HG03175 (cell line): ENCODE results near the gene RELL1.
"Not testable (repeated sequence)": the region's sequence is repeated elsewhere in the genome, so short reads cannot be mapped to it uniquely, and the experiment has no call there.

Experiments
- ATAC-seq: cut with Tn5 transposase; IDR thresholded peaks from one replicate; pipeline ENCODE4 v1.9.1; 2021; ENCODE audit warnings: mild to moderate bottlenecking, moderate library complexity; ENCODE audit not compliant: unreplicated experiment

RELL1 gene

GRCh38 chr4:37693450-37694190 lies 7.4 kb upstream of the RELL1 start:
- no peak for ATAC-seq

DNA sequence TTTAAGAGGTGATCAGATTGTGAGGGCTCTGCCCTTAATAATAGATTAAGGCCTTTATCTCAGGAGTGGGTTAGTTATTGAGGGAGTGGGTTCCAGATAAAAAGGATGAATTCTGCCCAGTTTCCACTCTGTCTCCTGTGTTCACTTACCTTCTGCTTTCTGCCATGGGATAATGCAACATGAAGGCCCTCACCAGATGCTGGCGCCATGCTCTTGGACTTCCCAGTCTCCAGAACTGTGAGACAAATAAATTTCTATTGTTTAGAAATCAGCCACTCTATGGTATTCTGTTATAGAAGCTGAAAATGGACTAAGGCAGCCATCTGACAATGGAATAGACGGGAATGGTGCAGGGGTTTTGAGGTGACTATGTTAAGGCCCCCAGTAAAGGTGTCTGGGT lies 6.9 kb upstream of the RELL1 start:
- no peak for ATAC-seq

DNA sequence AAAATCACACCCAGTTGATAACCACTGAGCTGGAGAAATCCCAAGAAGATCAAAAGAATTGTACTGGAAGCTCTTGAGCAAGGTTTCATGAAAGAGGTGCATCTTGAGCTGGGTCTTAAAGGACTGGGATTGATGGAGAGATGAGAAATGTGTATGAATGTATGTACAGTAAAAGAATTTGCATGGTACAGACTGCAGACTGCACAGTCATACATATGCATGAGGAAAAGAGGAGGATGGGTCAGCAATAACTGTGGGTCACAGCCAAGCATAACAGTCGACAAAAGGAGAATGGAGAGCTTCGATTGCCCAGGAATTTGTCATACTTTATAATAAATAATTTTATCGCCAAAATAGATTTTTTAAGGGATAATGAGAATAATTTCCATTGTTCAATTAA lies 4.8 kb upstream of the RELL1 start:
- no peak for ATAC-seq

GRCh38 chr4:37689353-37690095 lies 3.3 kb upstream of the RELL1 start:
- ATAC-seq = no peak

GRCh38 chr4:37687681-37688080 lies 1.5 kb upstream of the RELL1 start:
- no peak for ATAC-seq

GRCh38 chr4:37687194-37687562 lies 1.0 kb upstream of the RELL1 start:
- ATAC-seq = no peak

DNA sequence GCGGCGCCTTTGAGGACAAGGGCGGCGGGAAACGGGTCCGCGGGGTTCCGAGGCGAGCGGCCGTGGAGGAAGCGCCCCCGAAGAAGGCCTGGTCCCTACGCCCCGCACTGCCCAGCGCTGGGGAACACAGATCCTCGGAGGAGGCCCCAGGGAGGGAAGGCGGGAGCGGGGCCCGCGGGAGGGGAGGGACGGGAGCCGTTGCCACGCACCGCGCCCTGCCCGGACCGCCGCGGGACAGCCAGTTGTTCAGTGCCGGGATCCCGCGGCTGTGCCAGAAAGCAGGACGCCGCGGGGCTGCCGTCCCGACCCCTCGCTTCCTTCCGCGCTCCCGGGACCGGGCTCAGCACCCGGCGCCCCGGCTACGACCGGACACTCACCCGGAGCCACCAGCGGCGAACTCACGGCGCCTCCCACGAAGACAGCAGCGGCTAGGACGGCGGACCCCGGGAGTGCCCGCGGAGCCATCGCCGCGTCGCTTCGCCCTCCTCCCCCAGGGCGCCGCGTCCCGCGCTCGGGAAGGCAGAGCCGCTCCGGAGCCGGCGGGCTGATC lies 278 bp downstream of the RELL1 start:
- ATAC-seq = peak; percentile 15

- no peak for ATAC-seq
These were observed 884 bp downstream of the RELL1 start for GRCh38 chr4:37685161-37685822.

DNA sequence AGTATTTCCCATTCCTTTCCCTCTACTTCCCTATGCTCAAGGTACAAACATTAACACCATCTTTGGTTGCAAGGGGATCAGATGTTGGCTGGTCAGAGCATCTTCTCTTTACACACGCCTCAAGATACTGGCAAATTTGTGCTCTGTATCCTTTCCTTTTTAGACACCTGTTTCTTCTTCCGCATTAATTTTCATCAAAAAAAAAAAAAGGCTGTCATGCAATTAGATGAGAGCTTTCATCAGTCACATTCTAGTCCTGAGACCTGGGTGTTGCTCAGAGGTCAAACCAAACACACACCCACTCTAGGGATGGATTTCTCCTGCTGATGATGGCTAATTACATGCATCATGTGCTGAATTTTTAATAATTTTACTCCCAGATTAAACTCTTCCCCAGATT lies 2.0 kb downstream of the RELL1 start:
- no peak for ATAC-seq

DNA sequence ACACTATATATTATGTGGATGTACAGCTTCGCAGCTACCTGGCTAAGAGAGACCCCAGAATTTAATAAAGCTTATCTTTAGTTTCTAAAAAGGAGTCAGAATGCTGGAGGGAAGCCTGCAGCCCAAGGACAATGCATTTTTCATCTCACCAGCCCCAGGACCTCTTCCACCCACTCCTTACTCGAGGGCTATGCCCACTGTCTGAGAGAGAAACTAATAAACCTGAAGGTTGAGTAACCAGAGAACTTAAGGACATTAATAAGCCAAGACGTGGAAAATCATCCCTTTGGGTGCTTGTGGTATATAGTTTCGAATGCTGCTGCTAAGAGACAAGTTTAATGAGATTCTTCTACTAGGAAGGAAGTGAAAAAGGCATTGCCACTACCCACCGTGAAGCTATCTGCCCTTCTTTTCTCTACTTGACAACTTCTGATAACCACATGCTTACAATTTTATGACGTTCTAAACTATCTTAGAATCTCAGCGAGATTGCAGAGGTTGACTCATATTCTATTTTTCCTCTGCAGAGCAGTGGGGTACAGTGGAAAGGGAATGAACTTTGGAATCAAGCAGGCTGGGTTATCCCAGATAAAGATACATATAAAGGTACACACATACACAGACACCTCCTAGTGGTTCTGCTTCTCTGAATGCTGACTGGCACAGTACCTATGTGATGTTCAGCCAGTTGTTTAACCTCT lies 3.3 kb downstream of the RELL1 start:
- peak; percentile 32 for ATAC-seq

GRCh38 chr4:37680089-37680488 lies 6.1 kb downstream of the RELL1 start:
- ATAC-seq = no peak

GRCh38 chr4:37679301-37679700 lies 6.9 kb downstream of the RELL1 start:
- ATAC-seq = no peak

- no peak for ATAC-seq
These were observed 7.6 kb downstream of the RELL1 start for GRCh38 chr4:37678624-37679023.

- peak; percentile 96 for ATAC-seq
These were observed 10.4 kb downstream of the RELL1 start for GRCh38 chr4:37675587-37676290.

- ATAC-seq = no peak
These were observed 11.7 kb downstream of the RELL1 start for GRCh38 chr4:37674439-37674838.

DNA sequence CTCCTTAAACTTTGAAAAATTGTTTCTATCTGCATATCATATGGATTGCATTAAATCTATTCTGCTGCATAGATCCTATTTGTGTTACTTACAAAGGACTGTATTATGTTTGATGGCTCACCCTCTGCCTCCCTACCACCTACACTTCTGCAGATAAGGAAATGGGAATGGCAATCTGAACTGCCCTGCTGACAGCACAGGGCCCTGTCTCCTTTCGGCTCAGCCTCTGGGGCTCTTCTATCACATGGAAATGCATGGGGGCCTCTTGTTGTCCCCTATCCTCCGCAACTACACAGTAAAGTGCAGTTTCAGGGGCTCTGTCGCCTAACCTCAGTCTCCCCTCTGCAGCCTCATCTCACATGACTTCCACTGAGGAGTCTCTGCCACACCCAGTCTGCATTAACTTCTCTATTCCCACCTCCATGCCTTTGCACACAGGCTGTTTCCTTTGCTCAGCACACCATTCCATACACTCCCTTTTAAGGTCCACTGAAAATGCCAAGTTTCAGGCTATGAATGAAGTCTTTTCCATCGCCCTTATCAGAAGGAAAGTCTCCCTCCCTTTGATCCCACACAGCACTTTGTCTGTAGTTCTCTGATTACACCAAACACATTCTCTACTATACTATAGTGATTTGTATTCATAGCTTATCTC lies 12.5 kb downstream of the RELL1 start:
- ATAC-seq = no peak

- no peak for ATAC-seq
These were observed 15.1 kb downstream of the RELL1 start for GRCh38 chr4:37671072-37671471.

- ATAC-seq = no peak
These were observed 15.9 kb downstream of the RELL1 start for GRCh38 chr4:37670249-37670648.

DNA sequence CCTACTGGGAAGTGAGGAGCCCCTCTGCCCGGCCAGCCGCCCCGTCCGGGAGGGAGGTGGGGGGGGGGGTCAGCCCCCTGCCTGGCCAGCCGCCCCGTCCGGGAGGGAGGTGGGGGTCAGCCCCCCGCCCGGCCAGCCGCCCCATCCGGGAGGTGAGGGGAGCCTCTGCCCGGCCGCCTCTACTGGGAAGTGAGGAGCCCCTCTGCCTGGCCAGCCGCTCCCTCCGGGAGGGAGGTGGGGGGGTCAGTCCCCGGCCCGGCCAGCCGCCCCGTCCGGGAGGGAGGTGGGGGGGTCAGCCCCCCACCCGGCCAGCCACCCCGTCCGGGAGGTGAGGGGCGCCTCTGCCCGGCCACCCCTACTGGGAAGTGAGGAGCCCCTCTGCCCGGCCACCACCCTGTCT lies 17.1 kb downstream of the RELL1 start:
- not testable (repeated sequence) for ATAC-seq
